Neural progenitor cell (in vitro differentiated cells): Measurements from ENCODE around the gene VAMP3. TPM values are rescaled to one million over a fixed set of nuclear protein-coding genes. Genes with fewer than 3 reads are reported as not detected.
A peak's percentile ranks its signal among the peaks of the same experiment; 100 is the strongest.

Source experiments
- DNase-seq: peaks from one replicate; pipeline ENCODE4 v3.0.0-alpha.2; 2016; ENCODE audit warnings: low spot score
- H2AFZ ChIP-seq: fragments of 200-600 bp; sonication (generic); replicated peaks from 2 replicates; pipeline ENCODE4 v1.6.1; 2016; ENCODE audit warnings: antibody characterized with exemption
- H3F3A ChIP-seq: fragments of 200-600 bp; sonication (generic); 2 replicates; pipeline ENCODE4 v1.6.1; 2016; ENCODE audit warnings: antibody characterized with exemption, low read depth
- H3K27ac ChIP-seq: fragments of 200-600 bp; sonication (generic); 2 replicates; pipeline ENCODE4 v1.5.1; 2016; ENCODE audit warnings: mild to moderate bottlenecking
- H3K27me3 ChIP-seq: fragments of 200-600 bp; sonication (generic); 2 replicates; pipeline ENCODE4 v1.6.1; 2016; ENCODE audit warnings: mild to moderate bottlenecking, moderate library complexity
- H3K36me3 ChIP-seq: fragments of 200-600 bp; sonication (generic); 2 replicates; pipeline ENCODE4 v1.5.1; 2016
- H3K4me1 ChIP-seq: fragments of 200-600 bp; sonication (generic); 2 replicates; pipeline ENCODE4 v1.6.1; 2016; ENCODE audit warnings: mixed run types
- H3K4me2 ChIP-seq: fragments of 200-600 bp; sonication (generic); 2 replicates; pipeline ENCODE4 v1.6.1; 2016
- H3K4me3 ChIP-seq: fragments of 200-600 bp; sonication (generic); 2 replicates; pipeline ENCODE4 v1.5.1; 2016
- H3K79me2 ChIP-seq: fragments of 200-600 bp; sonication (generic); 2 replicates; pipeline ENCODE4 v1.6.1; 2016; ENCODE audit warnings: low read depth
- H3K9ac ChIP-seq: fragments of 200-600 bp; sonication (generic); 2 replicates; pipeline ENCODE4 v1.6.1; 2016
- H3K9me3 ChIP-seq: fragments of 200-600 bp; sonication (generic); 2 replicates; pipeline ENCODE4 v1.5.1; 2016; ENCODE audit warnings: low read depth
- H4K20me1 ChIP-seq: fragments of 200-600 bp; sonication (generic); 2 replicates; pipeline ENCODE4 v1.6.1; 2016; ENCODE audit warnings: low read depth
- H3K27ac Mint-ChIP-seq: 3 replicates; pipeline ENCODE4 v1.8.0; 2021; ENCODE audit warnings: mixed read lengths
- H3K27me3 Mint-ChIP-seq: 2 replicates; pipeline ENCODE4 v1.8.0; 2022; ENCODE audit warnings: low read depth, mild to moderate bottlenecking, inconsistent platforms, moderate library complexity, mixed read lengths; ENCODE audit not compliant: insufficient read depth
- H3K36me3 Mint-ChIP-seq: 3 replicates; pipeline ENCODE4 v1.8.0; 2021; ENCODE audit warnings: mixed read lengths
- H3K4me1 Mint-ChIP-seq: 3 replicates; pipeline ENCODE4 v1.8.0; 2021; ENCODE audit warnings: mixed read lengths
- H3K4me3 Mint-ChIP-seq: 3 replicates; pipeline ENCODE4 v1.8.0; 2021; ENCODE audit warnings: mild to moderate bottlenecking, moderate library complexity, mixed read lengths
- H3K9me3 Mint-ChIP-seq: 3 replicates; pipeline ENCODE4 v1.8.0; 2020; ENCODE audit warnings: mixed read lengths
- EZH2 ChIP-seq: fragments of 200-600 bp; sonication (generic); IDR thresholded peaks from 2 replicates; pipeline ENCODE4 v1.6.1; 2017; ENCODE audit warnings: antibody characterized with exemption, mild to moderate bottlenecking, moderate library complexity
- EZH2phosphoT487 ChIP-seq: fragments of 200-600 bp; sonication (generic); IDR thresholded peaks from 2 replicates; pipeline ENCODE4 v1.6.1; 2017; ENCODE audit warnings: antibody characterized with exemption
- total RNA-seq: library from RNA; depleted of rRNA; stranded (reverse); fragments of >200 nt; gene quantifications from 2 replicates; pipeline ENCODE4 v1.2.3, GENCODE V29; 2015; ENCODE audit warnings: low replicate concordance
- TF ChIP-seq, protein P1 (sequence below): fragments of 200-600 bp; sonication (generic); IDR thresholded peaks from 2 replicates; pipeline ENCODE4 v1.5.1; 2017; ENCODE audit warnings: antibody characterized with exemption, mild to moderate bottlenecking

Gene VAMP3
- total RNA-seq, 1 donor from 2014 or later, result 66.6 TPM

DNA sequence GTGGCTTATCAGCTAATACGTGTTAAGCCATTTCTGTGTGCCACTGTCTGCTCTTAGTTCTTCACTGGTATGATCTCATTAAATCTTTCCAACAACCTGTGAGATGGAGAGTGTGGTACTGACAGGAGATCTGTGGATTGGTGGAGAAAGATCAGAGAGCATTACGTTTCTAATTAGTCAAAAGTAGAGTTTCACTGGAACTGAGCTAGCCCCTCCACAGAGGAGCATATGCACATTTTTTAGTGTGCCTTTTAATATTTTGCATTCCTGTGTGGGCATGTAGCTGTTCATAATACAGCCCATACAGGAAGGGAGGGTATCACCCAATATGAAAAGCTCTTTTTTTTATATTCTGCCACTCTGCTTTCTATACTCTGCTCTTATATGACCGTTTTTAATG, 50.2 kb downstream of the VAMP3 start:
- H3K4me3 ChIP-seq, result no peak overlapping the region
- no peaks in the 10 kb centered on the region for H3K36me3 ChIP-seq
- peaks cover 9% of the 10 kb centered on the region for H3K4me1 ChIP-seq
- Mint-ChIP-seq H3K27ac (no peak overlapping the region), H3K9me3 (no peaks in the 10 kb centered on the region), H3K4me1 (no peaks in the 10 kb centered on the region), H3K36me3 (peaks cover 5% of the 10 kb centered on the region), H3K4me3 (no peak overlapping the region), H3K27me3 (no peaks in the 10 kb centered on the region)
- H3K4me2 ChIP-seq, result no peak overlapping the region
- TF ChIP-seq EZH2, result no peak
- no peak for TF ChIP-seq EZH2phosphoT487
- TF ChIP-seq, protein P1, sequence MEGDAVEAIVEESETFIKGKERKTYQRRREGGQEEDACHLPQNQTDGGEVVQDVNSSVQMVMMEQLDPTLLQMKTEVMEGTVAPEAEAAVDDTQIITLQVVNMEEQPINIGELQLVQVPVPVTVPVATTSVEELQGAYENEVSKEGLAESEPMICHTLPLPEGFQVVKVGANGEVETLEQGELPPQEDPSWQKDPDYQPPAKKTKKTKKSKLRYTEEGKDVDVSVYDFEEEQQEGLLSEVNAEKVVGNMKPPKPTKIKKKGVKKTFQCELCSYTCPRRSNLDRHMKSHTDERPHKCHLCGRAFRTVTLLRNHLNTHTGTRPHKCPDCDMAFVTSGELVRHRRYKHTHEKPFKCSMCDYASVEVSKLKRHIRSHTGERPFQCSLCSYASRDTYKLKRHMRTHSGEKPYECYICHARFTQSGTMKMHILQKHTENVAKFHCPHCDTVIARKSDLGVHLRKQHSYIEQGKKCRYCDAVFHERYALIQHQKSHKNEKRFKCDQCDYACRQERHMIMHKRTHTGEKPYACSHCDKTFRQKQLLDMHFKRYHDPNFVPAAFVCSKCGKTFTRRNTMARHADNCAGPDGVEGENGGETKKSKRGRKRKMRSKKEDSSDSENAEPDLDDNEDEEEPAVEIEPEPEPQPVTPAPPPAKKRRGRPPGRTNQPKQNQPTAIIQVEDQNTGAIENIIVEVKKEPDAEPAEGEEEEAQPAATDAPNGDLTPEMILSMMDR, result no peak
- H2AFZ ChIP-seq, result no peak overlapping the region
- no peaks in the 10 kb centered on the region for H4K20me1 ChIP-seq
- no peak for DNase-seq
- H3K27ac ChIP-seq, result no peak overlapping the region
- peaks cover 6% of the 10 kb centered on the region for H3F3A ChIP-seq
- H3K9me3 ChIP-seq, result no peaks in the 10 kb centered on the region
- H3K79me2 ChIP-seq, result no peaks in the 10 kb centered on the region
- no peaks in the 10 kb centered on the region for H3K27me3 ChIP-seq
- no peak overlapping the region for H3K9ac ChIP-seq

DNA sequence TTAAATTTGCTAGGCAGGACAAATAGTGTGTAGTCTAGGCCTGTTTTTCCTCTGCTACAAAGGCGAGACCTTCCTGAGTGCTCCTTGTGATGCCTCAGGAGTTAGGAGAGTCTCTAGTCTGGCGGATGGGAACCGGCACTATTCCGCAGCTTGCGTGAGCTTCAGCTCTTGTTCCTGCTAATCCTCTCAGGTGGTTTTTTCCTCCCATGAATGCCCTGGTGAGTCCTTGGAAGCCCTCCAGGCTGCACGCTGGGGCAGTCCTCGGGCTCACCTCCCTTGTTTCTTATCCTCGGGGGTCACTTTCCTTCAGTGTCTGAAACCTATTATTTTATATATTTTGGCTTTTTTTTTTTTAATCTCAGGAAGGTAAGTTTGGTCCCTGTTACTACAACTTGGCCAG, 53.6 kb downstream of the VAMP3 start:
- Mint-ChIP-seq H3K4me1 (no peaks in the 10 kb centered on the region), H3K36me3 (peaks cover 10% of the 10 kb centered on the region), H3K9me3 (no peaks in the 10 kb centered on the region), H3K27me3 (no peaks in the 10 kb centered on the region), H3K27ac (no peak overlapping the region), H3K4me3 (no peak overlapping the region)
- Histone ChIP-seq H2AFZ (no peak overlapping the region), H3K27ac (no peak overlapping the region), H3F3A (peaks cover 6% of the 10 kb centered on the region), H3K4me3 (no peak overlapping the region), H3K9ac (no peak overlapping the region), H3K9me3 (no peaks in the 10 kb centered on the region), H4K20me1 (no peaks in the 10 kb centered on the region), H3K4me2 (no peak overlapping the region), H3K36me3 (no peaks in the 10 kb centered on the region), H3K4me1 (peaks cover 9% of the 10 kb centered on the region), H3K27me3 (no peaks in the 10 kb centered on the region), H3K79me2 (no peaks in the 10 kb centered on the region)
- TF ChIP-seq EZH2, result no peak
- TF ChIP-seq, protein P1, result no peak
- TF ChIP-seq EZH2phosphoT487, result no peak
- DNase-seq, result peak; percentile 49

DNA sequence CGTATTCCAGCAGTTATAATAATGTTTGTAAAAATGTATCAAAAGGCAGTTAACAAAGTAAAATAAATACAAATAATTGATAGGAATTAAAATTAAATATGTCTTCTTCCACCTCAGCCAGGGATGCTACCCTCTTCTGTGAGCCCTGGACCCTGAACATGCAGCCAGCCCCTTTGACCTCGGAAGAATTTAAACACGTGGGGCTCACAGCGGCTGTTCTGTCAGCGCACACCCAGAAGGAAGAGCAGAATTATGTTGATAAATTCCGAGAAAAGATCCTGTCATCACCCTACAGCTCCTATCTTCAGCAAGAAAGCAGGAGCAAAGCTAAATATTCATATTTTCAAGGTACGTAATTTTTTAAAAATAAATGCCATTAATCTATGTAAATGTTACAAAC, 55.3 kb downstream of the VAMP3 start:
- Histone ChIP-seq H3K4me3 (no peak overlapping the region), H3K4me1 (peaks cover 9% of the 10 kb centered on the region), H3K27me3 (no peaks in the 10 kb centered on the region), H3K79me2 (no peaks in the 10 kb centered on the region), H3F3A (peaks cover 6% of the 10 kb centered on the region), H3K9ac (no peak overlapping the region), H2AFZ (no peak overlapping the region), H3K9me3 (no peaks in the 10 kb centered on the region), H4K20me1 (no peaks in the 10 kb centered on the region), H3K4me2 (no peak overlapping the region), H3K36me3 (peaks cover 6% of the 10 kb centered on the region), H3K27ac (no peak overlapping the region)
- H3K4me1 Mint-ChIP-seq, result no peaks in the 10 kb centered on the region
- H3K9me3 Mint-ChIP-seq, result no peaks in the 10 kb centered on the region
- H3K4me3 Mint-ChIP-seq, result no peak overlapping the region
- H3K27ac Mint-ChIP-seq, result no peak overlapping the region
- no peaks in the 10 kb centered on the region for H3K27me3 Mint-ChIP-seq
- no peak for DNase-seq
- peaks cover 10% of the 10 kb centered on the region for H3K36me3 Mint-ChIP-seq
- TF ChIP-seq EZH2, result no peak
- TF ChIP-seq, protein P1, result no peak
- no peak for TF ChIP-seq EZH2phosphoT487
